ENCODE results near the gene COMMD9. TPM values are rescaled to one million over a fixed set of nuclear protein-coding genes. Genes with fewer than 3 reads are reported as not detected.
"Not testable (repeated sequence)": the region's sequence is repeated elsewhere in the genome, so short reads cannot be mapped to it uniquely, and the experiment has no call there.

COMMD9 gene
- polyA plus RNA-seq (ENCODE audit: insufficient read length in 10 of 10) = 10 to 100 TPM; 51.8 to 62.2 (median 56.9) TPM
- long read RNA-seq, donor 1, transcript COMMD9-201 (6 exons, 2,954 nt) = major isoform, 13 of 14 reads
- long read RNA-seq, donor 1, partial matches to known transcripts = 0 of 14 reads
- long read RNA-seq, donor 1, other reads (novel, unspliced or antisense) = 0 of 14 reads
- long read RNA-seq, donor 2, transcript COMMD9-201 (6 exons, 2,954 nt) = major isoform, 12 of 12 reads
- long read RNA-seq, donor 2, partial matches to known transcripts = 0 of 12 reads
- long read RNA-seq, donor 2, other reads (novel, unspliced or antisense) = 0 of 12 reads
- long read RNA-seq, donor 3 = 0 reads
- long read RNA-seq, donor 4, transcript COMMD9-201 (6 exons, 2,954 nt) = major isoform, 15 of 16 reads
- long read RNA-seq, donor 4, partial matches to known transcripts = 0 of 16 reads
- long read RNA-seq, donor 4, other reads (novel, unspliced or antisense) = 0 of 16 reads
- long read RNA-seq, donor 5, transcript COMMD9-201 (6 exons, 2,954 nt) = major isoform, 18 of 19 reads
- long read RNA-seq, donor 5, partial matches to known transcripts = 0 of 19 reads
- long read RNA-seq, donor 5, other reads (novel, unspliced or antisense) = 0 of 19 reads
- long read RNA-seq, donor 6, transcript COMMD9-201 (6 exons, 2,954 nt) = major isoform, 21 of 21 reads
- long read RNA-seq, donor 6, partial matches to known transcripts = 0 of 21 reads
- long read RNA-seq, donor 6, other reads (novel, unspliced or antisense) = 0 of 21 reads
- long read RNA-seq, donor 7, transcript COMMD9-201 (6 exons, 2,954 nt) = major isoform, 7 of 8 reads
- long read RNA-seq, donor 7, partial matches to known transcripts = 0 of 8 reads
- long read RNA-seq, donor 7, other reads (novel, unspliced or antisense) = 0 of 8 reads
- long read RNA-seq, donor 8, transcript COMMD9-201 (6 exons, 2,954 nt) = major isoform, 10 of 11 reads
- long read RNA-seq, donor 8, partial matches to known transcripts = 0 of 11 reads
- long read RNA-seq, donor 8, other reads (novel, unspliced or antisense) = 0 of 11 reads
- long read RNA-seq, donor 9, partial matches to known transcripts = 0 of 2 reads
- long read RNA-seq, donor 9, other reads (novel, unspliced or antisense) = 0 of 2 reads

DNA sequence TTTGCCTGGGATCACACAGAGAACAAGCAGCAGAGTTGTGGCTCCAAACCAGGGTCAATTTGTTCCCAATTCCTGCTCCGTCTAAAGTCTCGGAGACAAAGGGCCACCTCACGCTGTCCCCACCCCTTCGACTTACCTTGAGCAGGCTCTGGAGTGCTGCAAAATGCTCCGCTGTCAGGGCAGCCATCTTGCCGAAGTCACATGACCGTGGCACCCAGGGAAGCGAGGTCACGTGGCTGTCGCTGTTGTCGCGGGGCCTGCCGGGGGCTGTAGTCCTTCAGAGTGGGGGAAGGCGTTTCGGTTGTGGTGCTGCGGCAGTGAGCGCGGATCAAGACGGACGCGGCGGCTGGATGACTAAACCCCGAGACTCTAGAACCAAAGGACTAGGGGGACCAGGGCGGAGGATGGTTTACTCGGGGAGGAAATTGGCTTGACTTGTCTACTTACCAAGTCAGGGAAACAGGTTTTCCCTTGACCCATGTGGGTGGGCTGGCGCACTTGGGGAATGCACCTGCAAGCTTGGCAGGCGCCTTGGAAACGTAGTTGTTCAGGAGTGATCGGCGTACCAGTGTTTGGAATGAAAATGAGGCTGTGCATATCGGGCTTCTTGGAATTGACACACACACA is at the start of gene COMMD9:
Gene COMMD9, minus strand, starts transcription at position 199 of the 627 bp plus-strand sequence. Its CDS starts 12 bp downstream, at position 187.
- peak; percentile 90 to 95 (median 93) for DNase-seq

DNA sequence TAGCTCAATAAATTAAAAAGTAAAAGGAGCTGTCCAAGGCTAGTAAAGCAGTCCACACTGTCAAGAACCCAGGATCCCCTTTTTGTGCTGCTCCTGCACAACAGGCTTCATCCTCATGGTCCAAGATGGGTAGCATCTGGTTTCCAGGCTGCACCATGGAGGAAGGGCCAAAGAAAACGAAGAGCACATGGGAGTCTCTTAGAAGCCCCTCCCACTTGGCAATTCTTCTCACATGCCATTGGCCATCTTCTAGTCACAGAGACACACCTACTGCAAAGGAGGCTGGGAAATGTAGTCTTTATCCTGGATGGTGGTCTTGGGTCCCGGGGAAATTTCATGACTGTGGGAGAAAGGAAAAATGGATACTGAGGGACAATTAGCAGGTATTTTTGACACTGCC is 44.7 kb upstream of the COMMD9 start:
- DNase-seq = peak in 1 of 3 donors; percentile 30

DNA sequence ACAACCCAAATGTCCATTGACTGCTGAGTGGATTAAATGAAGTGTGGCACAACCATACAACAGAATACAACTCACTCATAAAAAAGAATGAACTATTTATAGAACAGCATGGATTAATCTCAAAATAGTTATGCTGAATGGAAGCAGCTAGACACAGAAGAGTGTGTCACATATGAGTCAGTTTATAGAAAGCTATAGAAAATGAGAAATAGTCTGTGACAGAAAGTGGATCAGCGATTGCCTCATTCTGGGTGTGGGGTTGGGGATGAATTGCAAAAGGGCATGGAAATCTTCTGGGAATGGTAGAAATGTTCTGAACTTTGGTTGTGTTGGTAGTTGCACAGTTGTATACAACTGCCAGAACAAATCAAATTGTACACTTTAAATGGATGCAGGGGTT is 44.2 kb upstream of the COMMD9 start:
- DNase-seq = peak in 1 of 3 donors; percentile 27

DNA sequence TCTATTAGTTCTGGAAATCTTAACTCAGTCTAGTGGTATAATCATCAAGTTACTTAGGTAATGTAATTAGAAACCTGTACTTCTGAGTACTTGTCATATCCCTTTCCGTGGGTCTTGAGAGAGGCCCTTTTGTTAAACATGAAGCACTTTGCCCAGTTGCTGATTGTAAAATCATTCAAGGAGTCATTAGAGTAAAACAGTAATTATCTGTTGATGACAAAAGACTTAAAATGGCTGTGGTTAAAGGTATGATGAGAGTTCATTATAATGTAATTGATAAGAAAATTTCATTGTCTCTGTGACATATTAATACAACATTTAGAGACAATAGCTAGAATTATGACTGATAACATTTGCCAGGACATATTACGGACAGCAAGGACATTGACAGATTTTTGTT is 41.2 kb upstream of the COMMD9 start:
- no peak for DNase-seq

DNA sequence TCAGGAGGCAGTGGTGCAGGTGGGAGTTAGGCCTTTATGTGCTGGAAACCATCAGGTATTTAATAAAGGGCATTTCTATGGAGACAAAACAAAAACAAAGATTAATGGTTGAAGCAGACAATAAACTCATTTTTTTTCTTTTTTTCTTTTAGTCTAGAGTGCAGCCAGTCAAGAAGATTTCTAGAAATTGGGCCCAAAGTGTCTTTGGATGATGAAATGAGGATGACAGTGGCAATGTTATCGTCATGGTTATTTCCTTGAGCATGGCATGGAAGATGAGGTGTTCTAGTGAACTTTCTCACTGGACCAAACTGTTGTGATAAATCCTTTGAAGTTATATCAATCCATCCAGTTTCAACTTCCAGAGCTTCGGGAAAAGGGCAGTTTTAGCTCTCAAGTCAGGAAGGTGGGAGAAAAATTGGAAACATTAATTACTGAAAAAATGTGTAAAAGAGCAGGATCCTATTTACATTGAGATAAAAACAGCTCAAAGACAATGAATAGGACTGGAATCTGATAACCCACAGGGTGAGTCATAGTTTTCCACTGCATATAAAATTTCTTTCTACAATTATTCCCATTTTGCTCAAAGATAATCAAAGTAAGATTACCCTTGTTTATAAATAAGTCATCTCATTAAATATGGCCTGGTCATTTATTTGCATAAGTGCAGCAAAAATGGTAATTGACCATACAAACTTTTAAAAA is 39.9 kb upstream of the COMMD9 start:
- DNase-seq = no peak

DNA sequence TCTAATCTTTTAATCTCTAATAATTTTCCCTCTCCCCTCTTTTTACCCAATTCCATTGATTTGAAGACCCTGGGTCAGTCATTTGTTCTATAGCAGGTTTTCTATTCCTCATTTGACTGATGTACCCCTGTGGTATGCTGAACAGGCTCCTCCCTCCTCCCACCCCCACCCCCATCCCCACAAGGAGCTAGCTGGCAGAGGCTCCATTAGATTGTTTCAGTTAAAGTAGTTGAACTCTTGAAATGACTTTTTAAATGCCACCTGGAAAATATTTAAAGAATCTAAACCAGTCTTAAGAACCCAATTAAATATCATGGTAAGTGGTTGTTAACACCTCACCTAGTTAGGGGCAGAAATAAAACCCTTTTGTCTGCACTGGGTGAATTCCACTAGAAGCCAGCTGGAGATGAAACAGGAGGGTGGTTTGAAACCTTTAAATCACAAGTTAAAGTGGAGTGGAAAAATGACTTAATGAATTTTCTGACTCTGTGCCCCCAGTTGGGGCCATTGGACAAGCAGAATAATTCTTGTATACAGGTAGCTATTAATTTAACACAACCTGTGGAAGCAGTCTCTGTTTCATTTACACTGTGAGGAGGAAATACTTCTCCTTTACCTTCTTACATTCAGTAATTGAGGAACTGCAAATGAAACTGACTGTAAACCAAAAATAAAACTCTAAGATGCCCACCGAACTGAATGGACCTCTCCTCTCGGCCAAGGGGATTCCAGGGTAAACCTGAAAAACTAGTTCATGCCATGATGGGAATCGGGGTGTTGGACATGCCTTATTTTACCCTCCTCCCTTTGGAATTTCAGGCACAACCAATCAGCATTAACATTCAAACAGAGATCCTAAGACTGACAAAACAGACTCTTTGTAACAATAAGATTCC is 37.5 kb upstream of the COMMD9 start:
- DNase-seq = no peak

DNA sequence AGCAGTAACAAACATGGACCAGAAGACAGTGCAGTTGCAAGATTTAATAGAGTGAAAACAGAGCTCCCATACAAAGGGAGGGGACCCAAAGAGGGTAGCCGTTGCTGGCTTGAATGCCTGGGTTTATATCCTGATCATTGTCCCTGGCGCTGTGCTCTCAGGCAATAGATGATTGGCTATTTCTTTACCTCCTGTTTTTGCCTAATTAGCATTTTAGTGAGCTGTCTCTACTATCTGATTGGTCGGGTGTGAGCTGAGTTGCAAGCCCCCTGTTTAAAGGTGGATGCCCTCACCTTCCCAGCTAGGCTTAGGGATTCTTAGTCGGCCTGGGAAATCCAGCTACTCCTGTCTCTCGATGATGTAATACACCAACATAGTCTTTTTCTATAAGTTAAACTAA is 36.2 kb upstream of the COMMD9 start:
- DNase-seq = not testable (repeated sequence)

DNA sequence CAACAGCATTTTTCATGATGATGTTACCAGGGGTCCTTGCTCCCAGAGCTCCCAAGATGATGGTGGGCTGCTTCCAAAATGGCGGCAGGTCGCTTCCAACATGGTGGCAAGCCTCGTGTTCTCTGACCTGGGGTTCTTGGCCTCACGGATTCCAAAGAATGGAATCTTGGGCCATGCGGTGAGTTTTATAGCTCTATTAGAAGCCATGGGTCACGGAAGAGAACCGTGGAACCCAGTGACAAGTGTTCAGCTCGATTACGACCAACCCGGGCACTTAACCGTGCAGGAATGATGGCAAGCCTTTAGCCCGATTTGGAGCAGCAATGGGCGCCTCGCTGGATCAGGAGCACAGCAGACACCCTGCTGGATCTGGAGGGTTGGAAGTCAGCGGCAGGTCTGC is 35.7 kb upstream of the COMMD9 start:
- not testable (repeated sequence) for DNase-seq

DNA sequence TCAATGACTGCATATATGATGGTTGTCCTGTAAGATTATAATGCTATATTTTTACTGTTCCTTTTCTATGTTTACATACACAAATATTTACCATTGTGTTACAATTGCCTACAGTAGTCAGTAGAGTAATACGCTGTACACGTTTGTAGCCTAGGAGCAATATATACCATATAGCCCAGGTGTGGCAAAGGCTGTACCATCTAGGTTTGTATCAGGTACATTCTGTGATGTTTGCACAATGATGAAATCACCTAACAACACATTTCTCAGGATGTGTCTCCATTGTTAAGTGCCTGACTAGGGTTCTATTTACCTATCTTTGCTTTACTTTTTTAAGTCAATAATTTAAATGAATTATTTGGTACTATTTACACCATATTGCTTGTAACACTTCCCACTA is 28.8 kb upstream of the COMMD9 start:
- DNase-seq = no peak

DNA sequence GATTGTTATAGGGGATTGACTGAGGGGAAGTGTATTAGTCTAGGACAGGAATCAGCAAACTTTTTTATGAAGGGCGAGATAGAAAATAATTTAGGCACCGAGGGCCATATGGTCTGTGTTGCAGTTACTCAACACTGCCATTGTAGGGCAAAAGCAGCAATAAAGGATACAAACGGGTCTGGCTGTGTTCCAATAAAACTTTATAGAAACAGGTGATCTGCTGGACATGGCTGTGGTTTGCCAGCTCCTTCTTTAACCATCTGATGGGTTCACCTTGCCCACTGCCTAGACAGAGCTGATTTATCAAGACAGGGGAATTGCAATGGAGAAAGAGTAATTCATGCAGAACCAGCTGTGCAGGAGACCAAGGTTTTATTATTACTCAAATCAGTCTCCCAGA is 26.8 kb upstream of the COMMD9 start:
- no peak for DNase-seq

DNA sequence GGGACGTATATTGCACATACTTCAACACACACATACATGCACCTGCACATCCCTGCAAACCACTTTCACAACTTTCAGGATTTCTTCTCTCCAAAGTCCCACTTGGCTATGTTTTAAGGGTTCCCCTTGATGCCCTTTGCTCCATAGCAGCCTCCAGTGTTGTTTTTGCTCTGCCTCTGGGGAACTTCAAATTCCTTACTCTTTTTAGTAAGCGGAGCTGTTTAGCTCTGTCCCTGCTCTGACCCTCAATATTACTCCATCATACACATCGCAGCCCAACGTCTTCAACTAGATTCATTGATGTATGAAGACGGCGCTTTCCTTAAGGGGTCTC is 25.2 kb upstream of the COMMD9 start:
- peak in 1 of 3 donors; percentile 73 for DNase-seq

DNA sequence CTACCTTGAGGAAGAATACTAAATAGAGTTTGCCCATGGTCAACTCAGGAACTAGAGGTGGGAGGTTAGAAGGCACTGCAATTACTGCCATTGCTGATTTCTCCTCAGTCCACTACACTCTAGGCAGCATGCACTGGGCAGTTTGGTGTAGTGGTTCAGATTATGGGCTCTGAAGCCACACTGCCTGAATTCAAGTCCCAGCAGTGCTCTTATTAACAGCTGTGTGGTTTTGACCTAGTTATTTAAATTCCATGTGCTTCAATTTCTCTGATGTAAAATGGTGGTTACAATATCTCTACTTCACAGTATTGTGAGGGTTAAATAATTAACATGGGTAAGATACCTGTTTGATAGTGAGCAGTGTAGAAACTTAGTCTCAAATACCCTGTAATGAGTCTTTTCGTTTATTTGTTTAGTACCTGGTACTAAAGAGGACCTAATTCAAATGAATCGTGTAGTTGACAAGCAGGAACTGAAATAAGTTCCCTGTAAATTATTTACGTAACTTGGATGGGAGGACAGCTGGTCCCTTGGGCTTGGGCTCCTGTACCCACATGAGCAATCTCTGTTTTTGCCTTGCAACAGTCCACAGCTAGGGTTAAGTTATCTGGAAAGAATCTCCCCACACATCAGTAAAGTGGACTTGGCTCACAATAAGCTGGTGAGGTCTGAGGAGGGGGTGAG is 24.7 kb upstream of the COMMD9 start:
- DNase-seq = peak in 1 of 3 donors; percentile 37

DNA sequence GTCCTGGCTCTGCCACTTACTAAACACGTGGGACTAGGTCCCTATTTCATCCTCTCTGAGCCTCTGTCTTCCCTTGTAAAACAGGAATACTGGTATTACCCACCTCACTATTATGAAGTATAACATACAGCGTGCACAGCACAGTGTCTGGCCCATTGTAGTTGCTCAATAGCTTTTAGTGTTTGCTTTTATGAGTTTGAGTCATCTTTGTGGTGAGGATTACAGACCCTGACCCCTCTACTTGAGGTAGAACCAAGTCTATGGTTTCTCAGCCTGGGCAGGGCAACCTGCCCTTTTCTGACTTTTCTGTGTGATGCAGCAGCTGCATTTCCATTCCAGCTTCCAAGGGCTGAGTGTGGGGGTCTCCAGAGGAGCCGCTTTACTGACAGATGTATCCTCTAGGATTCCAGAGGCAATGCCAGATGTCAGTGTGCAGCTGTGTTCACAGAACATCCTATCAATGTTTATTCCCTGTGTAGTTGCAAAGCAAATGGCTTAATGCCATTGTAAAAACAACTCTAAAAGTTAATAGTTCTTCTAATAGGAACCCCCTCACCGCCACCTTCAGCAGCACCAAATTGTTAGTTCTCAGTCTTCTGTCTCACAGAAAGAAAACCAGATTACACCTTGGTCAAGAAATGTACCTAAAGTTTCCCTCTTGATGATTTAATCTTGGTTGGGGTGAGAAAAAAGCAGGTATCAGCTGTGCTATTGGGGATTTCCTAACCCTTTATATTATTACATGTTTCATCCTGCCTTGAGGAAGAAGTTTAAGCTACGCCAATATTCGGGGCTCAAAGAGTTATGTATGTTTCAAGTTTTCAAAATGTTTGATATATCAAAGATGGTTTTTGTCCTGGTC is 23.6 kb upstream of the COMMD9 start:
- peak in 1 of 3 donors; percentile 88 for DNase-seq

DNA sequence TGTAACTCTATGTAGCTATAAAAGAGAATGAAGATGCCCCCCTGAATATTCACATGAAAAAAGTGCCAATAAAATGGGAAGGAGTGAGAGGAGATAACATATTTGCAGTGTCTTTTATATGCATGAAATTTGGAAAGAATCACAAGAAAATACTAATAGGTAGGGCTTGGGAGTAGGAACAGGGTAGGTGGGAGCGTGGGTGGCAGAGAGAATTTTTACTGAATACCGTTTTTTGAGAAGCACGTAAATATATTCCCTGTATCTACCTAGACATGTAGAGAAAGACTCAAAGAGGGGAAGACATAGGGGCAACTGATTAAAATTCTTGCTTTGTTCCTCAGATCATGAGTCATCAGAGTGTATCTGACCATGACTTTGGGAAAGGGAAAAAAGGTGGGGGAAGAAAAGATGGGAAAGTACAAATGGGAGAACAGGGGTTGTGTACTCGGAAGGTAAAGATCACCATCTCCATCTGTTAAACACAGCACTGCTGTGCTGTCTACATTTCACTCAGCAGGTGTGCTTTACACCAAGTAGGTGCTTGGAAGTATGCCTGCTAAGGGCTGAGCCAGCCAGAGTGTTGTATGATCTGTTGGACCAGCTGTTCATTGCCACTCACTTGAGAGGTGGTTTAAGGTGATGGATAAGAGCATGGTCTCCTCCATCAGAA is 22.8 kb upstream of the COMMD9 start:
- peak in 1 of 3 donors; percentile 48 for DNase-seq

DNA sequence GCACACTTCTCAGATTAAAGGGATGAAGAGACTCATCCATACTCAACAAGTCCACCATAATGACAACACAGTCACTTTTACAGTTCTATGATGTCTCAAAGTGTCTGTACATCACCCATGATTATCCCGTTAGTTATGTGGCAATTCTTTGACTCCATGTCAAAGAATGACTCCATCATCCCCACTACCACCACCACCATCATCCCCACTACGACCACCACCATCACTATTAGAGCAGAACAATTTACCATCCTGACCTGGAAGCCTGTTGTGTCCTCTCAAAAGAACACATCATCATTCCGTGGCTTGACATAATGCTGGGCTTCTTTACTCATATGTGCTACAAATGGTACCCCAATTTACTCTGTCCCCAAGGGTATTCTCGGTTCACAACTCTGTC is 20.6 kb upstream of the COMMD9 start:
- DNase-seq = no peak

DNA sequence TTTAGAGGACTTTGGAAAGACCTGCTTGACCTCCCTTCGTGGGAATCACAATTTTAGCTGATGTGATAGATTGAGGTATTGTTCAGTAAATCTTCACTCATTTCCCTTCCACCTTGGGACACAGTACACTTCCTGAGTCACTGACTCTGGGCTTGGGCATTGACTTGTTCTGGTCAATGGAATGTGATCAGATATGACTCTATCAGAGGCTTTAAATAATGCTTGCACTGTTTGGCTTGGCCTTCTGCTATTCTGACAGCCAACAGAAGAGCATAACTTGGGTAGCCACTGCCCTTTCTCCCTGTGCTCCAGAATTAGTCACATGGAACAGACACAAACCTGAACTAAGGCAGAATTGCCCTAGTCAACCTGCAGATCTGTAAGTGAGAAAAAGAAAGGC is 19.4 kb upstream of the COMMD9 start:
- no peak for DNase-seq

DNA sequence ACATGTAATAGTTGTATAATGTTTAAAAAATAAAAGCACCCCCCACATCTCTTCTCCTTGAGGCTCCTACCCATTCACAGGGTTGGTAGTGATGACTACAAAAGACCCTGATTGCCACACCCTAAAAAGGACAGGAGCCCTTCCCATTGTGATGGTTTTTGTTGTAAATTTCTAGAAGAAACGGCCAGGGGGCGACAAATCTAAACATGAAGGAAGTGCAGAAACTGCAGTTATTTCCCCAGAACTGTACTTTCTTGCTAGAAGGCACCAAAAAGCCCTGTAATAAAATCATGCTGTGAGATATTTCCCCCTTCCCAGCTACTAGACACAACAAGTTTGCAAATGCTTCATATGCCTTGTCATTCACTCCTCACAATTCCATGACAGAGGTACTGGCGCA is 17.7 kb upstream of the COMMD9 start:
- peak in 1 of 3 donors; percentile 25 for DNase-seq

DNA sequence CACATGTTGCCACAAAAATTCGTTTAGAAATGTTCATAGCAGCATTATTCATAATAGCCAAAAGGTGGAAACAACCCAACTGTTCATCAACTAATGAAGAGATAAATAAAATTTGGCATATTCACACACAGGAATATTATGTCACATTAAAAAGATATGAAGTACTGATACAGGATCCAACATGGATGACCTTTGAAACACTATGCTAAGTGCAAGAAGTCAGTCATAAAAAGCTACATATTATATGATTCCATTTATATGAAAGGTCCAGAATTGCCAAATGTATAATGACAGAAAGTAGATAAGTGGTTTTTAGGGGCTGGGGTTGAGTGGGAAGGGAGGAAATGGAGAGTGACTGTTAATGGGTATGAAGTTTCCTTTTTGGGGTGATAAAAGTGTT is 15.8 kb upstream of the COMMD9 start:
- DNase-seq = no peak

All from muscle of back (tissue), 13 donors.